Fibroblast of skin of right biceps (primary cell): Measurements from ENCODE around the gene LYRM4.
A peak's percentile ranks its signal among the peaks of the same experiment; 100 is the strongest.

Source experiments
- DNase-seq: peaks from one replicate; pipeline ENCODE4 v3.0.0-alpha.2; 2013

The LYRM4 gene

GRCh38 chr6:5279891-5280338, 19.2 kb upstream of the LYRM4 start:
- DNase-seq, result peak; percentile 5

GRCh38 chr6:5278565-5279120, 17.9 kb upstream of the LYRM4 start:
- DNase-seq, result no peak

- no peak for DNase-seq
Observed at GRCh38 chr6:5278047-5278446, 17.3 kb upstream of the LYRM4 start.

- no peak for DNase-seq
Observed at GRCh38 chr6:5277589-5277988, 16.8 kb upstream of the LYRM4 start.

- DNase-seq, result no peak
Observed at GRCh38 chr6:5276581-5276980, 15.8 kb upstream of the LYRM4 start.

GRCh38 chr6:5275497-5275896, 14.7 kb upstream of the LYRM4 start:
- DNase-seq, result peak; percentile 3

- no peak for DNase-seq
Observed at GRCh38 chr6:5274231-5274630, 13.5 kb upstream of the LYRM4 start.

GRCh38 chr6:5271926-5272325, 11.2 kb upstream of the LYRM4 start:
- no peak for DNase-seq

GRCh38 chr6:5270093-5270680, 9.4 kb upstream of the LYRM4 start:
- DNase-seq, result no peak

- no peak for DNase-seq
Observed at GRCh38 chr6:5266423-5266822, 5.7 kb upstream of the LYRM4 start.

- DNase-seq, result no peak
Observed at GRCh38 chr6:5261545-5262109, 877 bp upstream of the LYRM4 start.

GRCh38 chr6:5260111-5260620, 584 bp downstream of the LYRM4 start:
- peak; percentile 56 for DNase-seq

- DNase-seq, result no peak
Observed at GRCh38 chr6:5259428-5259827, 1.3 kb downstream of the LYRM4 start.

GRCh38 chr6:5257400-5257799, 3.4 kb downstream of the LYRM4 start:
- DNase-seq, result no peak

GRCh38 chr6:5256952-5257351, 3.8 kb downstream of the LYRM4 start:
- DNase-seq, result no peak

GRCh38 chr6:5250911-5251310, 9.8 kb downstream of the LYRM4 start:
- DNase-seq, result no peak

- no peak for DNase-seq
Observed at GRCh38 chr6:5250451-5250850, 10.3 kb downstream of the LYRM4 start.

- peak; percentile 19 for DNase-seq
Observed at GRCh38 chr6:5249451-5250122, 11.2 kb downstream of the LYRM4 start.

- no peak for DNase-seq
Observed at GRCh38 chr6:5248302-5249098, 12.2 kb downstream of the LYRM4 start.

GRCh38 chr6:5247201-5247600, 13.5 kb downstream of the LYRM4 start:
- DNase-seq, result no peak

GRCh38 chr6:5246141-5247097, 14.3 kb downstream of the LYRM4 start:
- DNase-seq, result peak; percentile 9

- no peak for DNase-seq
Observed at GRCh38 chr6:5243069-5243468, 17.7 kb downstream of the LYRM4 start.
